Measurements from ENCODE around the gene GALC. TPM values are rescaled to one million over a fixed set of nuclear protein-coding genes. Genes with fewer than 3 reads are reported as not detected.

GALC gene
- total and polyA plus RNA-seq, 8 donors: 2.3 to 50.4 (median 11.0) TPM

- Histone ChIP-seq H3K27ac (no peak overlapping the region), H3K4me1 (no peaks in the 10 kb centered on the region), H3K4me3 (no peak overlapping the region), H3K9me3 (no peaks in the 10 kb centered on the region), H3K27me3 (no peaks in the 10 kb centered on the region), H3K36me3 (peaks cover 11 to 66% (median 57%) of the 10 kb centered on the region in 4 donors)
- no peak for DNase-seq
- intact Hi-C loops (cut with DNase I; ENCODE audit: low total_unique reads): no loop called here
- TF ChIP-seq POLR2AphosphoS5 (IDR thresholded peaks at IDR 0.05) (no peak), POLR2A (IDR thresholded peaks at IDR 0.05) (no peak), EP300 (IDR thresholded peaks at IDR 0.05) (no peak), CTCF (IDR thresholded peaks at IDR 0.05) (no peak)
Measured at GRCh38 chr14:87967496-87967895, 25.5 kb downstream of the GALC start.

- Histone ChIP-seq H3K4me1 (no peaks in the 10 kb centered on the region), H3K27me3 (no peaks in the 10 kb centered on the region), H3K4me3 (no peak overlapping the region), H3K36me3 (peaks cover 9 to 66% (median 62%) of the 10 kb centered on the region in 4 donors), H3K9me3 (no peaks in the 10 kb centered on the region), H3K27ac (no peak overlapping the region)
- 85 to 92% (median 87%) methylated on average over 3 of the region's 3 CpGs for WGBS, 5 donors
- no peak for TF ChIP-seq POLR2A (IDR thresholded peaks at IDR 0.05)
- no peak for TF ChIP-seq POLR2AphosphoS5 (IDR thresholded peaks at IDR 0.05)
- TF ChIP-seq CTCF (IDR thresholded peaks at IDR 0.05): no peak
- no peak for TF ChIP-seq EP300 (IDR thresholded peaks at IDR 0.05)
- DNase-seq: no peak
- intact Hi-C loops (cut with DNase I; ENCODE audit: low total_unique reads): no loop called here
Measured at GRCh38 chr14:87966816-87967215, 26.2 kb downstream of the GALC start.

GRCh38 chr14:87961246-87961645, 31.7 kb downstream of the GALC start:
- no peaks in the 10 kb centered on the region for H3K9me3 ChIP-seq
- TF ChIP-seq EP300 (IDR thresholded peaks at IDR 0.05) (no peak), POLR2A (IDR thresholded peaks at IDR 0.05) (no peak), POLR2AphosphoS5 (IDR thresholded peaks at IDR 0.05) (no peak), CTCF (IDR thresholded peaks at IDR 0.05) (no peak)
- WGBS, 5 donors: 90 to 95% (median 93%) methylated on average over 2 of the region's 2 CpGs
- H3K27me3 ChIP-seq: no peaks in the 10 kb centered on the region
- no peak overlapping the region for H3K27ac ChIP-seq
- H3K36me3 ChIP-seq: peaks cover 0 to 79% (median 63%) of the 10 kb centered on the region in 4 donors
- no peak overlapping the region for H3K4me3 ChIP-seq
- intact Hi-C loops (cut with DNase I; ENCODE audit: low total_unique reads): no loop called here
- H3K4me1 ChIP-seq: no peaks in the 10 kb centered on the region
- DNase-seq: no peak

- H3K4me1 ChIP-seq: no peaks in the 10 kb centered on the region
- no peak for DNase-seq
- H3K4me3 ChIP-seq: no peak overlapping the region
- H3K9me3 ChIP-seq: no peaks in the 10 kb centered on the region
- intact Hi-C loops (cut with DNase I; ENCODE audit: low total_unique reads): no loop called here
- TF ChIP-seq POLR2AphosphoS5 (IDR thresholded peaks at IDR 0.05) (no peak), POLR2A (IDR thresholded peaks at IDR 0.05) (no peak)
- no peak overlapping the region for H3K27ac ChIP-seq
- peaks cover 0 to 70% (median 60%) of the 10 kb centered on the region in 4 donors for H3K36me3 ChIP-seq
- H3K27me3 ChIP-seq: no peaks in the 10 kb centered on the region
- 86 to 91% (median 89%) methylated on average over 5 of the region's 5 CpGs for WGBS, 5 donors
Measured at GRCh38 chr14:87960013-87960787, 32.8 kb downstream of the GALC start.

GRCh38 chr14:87955501-87955900, 37.5 kb downstream of the GALC start:
- intact Hi-C loops (cut with DNase I; ENCODE audit: low total_unique reads): no loop called here
- H3K27ac ChIP-seq: no peak overlapping the region
- H3K27me3 ChIP-seq: no peaks in the 10 kb centered on the region
- 55 to 71% (median 58%) methylated on average over 6 of the region's 6 CpGs for WGBS, 5 donors
- H3K36me3 ChIP-seq: peaks cover 0 to 52% (median 23%) of the 10 kb centered on the region in 4 donors
- H3K4me3 ChIP-seq: no peak overlapping the region
- no peak for DNase-seq
- no peaks in the 10 kb centered on the region for H3K9me3 ChIP-seq
- TF ChIP-seq POLR2AphosphoS5 (IDR thresholded peaks at IDR 0.05): no peak
- no peak for TF ChIP-seq CTCF (IDR thresholded peaks at IDR 0.05)
- TF ChIP-seq EP300 (IDR thresholded peaks at IDR 0.05): no peak
- no peak for TF ChIP-seq POLR2A (IDR thresholded peaks at IDR 0.05)
- H3K4me1 ChIP-seq: peaks cover 0 to 20% (median 12%) of the 10 kb centered on the region in 4 donors
